Karpas-422 (cell line): ENCODE measurements around the gene CCL15. TPM values are rescaled to one million over a fixed set of nuclear protein-coding genes. Genes with fewer than 3 reads are reported as not detected.

Source experiments
- DNase-seq: peaks from one replicate; pipeline ENCODE4 v3.0.0-alpha.2; 2015
- H2AFZ ChIP-seq: fragments of 200-600 bp; sonication (generic); 2 replicates; pipeline ENCODE4 v1.6.1; 2014; ENCODE audit warnings: antibody characterized with exemption, low read length, mixed read lengths
- H3K27ac ChIP-seq: fragments of 200-600 bp; sonication (generic); 2 replicates; pipeline ENCODE4 v1.5.1; 2014; ENCODE audit warnings: mild to moderate bottlenecking, low read length, moderate library complexity
- H3K27me3 ChIP-seq: fragments of 200-600 bp; sonication (generic); 2 replicates; pipeline ENCODE4 v1.6.1; 2014; ENCODE audit warnings: low read length, mixed read lengths
- H3K36me3 ChIP-seq: fragments of 200-600 bp; sonication (generic); 2 replicates; pipeline ENCODE4 v1.6.1; 2014; ENCODE audit warnings: low read length, mixed read lengths; ENCODE audit not compliant: insufficient read depth
- H3K4me1 ChIP-seq: fragments of 200-600 bp; sonication (generic); 2 replicates; pipeline ENCODE4 v1.6.1; 2014; ENCODE audit warnings: mild to moderate bottlenecking, low read length, mixed read lengths
- H3K4me2 ChIP-seq: fragments of 200-600 bp; sonication (generic); 2 replicates; pipeline ENCODE4 v1.6.1; 2014; ENCODE audit warnings: low read length, low read depth, mild to moderate bottlenecking; ENCODE audit not compliant: poor library complexity, severe bottlenecking
- H3K4me3 ChIP-seq: fragments of 200-600 bp; sonication (generic); 2 replicates; pipeline ENCODE4 v1.5.1; 2014; ENCODE audit warnings: mild to moderate bottlenecking, antibody characterized with exemption, low read length, mixed read lengths
- H3K79me2 ChIP-seq: fragments of 200-600 bp; sonication (generic); 2 replicates; pipeline ENCODE4 v1.6.1; 2014; ENCODE audit warnings: mild to moderate bottlenecking, low read length, mixed read lengths
- H3K9ac ChIP-seq: fragments of 200-600 bp; sonication (generic); 2 replicates; pipeline ENCODE4 v1.6.0; 2014; ENCODE audit warnings: low read length
- H3K9me2 ChIP-seq: fragments of 200-600 bp; sonication (generic), shearing (Covaris generic); replicated peaks from 2 replicates; pipeline ENCODE4 v1.6.0; 2014; ENCODE audit warnings: mild to moderate bottlenecking, low read length, moderate library complexity; ENCODE audit not compliant: insufficient read depth
- H3K9me3 ChIP-seq: fragments of 300-700, 200-600 bp; sonication (generic); 2 replicates; pipeline ENCODE4 v1.6.1; 2014; ENCODE audit warnings: low read length, mixed read lengths
- H4K20me1 ChIP-seq: fragments of 200-600 bp; sonication (generic); 2 replicates; pipeline ENCODE4 v1.6.1; 2014; ENCODE audit warnings: mild to moderate bottlenecking, antibody characterized with exemption, low read length, low read depth; ENCODE audit not compliant: insufficient read depth
- total RNA-seq: library from RNA; depleted of rRNA; stranded (reverse); fragments of >200 nt; shearing (Covaris generic); gene quantifications from 2 replicates; pipeline ENCODE4 v1.2.3, GENCODE V29; 2014; ENCODE audit warnings: low replicate concordance; rRNA removed

Gene CCL15
- total RNA-seq, 1 experiment from 2014 or later, result not detected

DNA sequence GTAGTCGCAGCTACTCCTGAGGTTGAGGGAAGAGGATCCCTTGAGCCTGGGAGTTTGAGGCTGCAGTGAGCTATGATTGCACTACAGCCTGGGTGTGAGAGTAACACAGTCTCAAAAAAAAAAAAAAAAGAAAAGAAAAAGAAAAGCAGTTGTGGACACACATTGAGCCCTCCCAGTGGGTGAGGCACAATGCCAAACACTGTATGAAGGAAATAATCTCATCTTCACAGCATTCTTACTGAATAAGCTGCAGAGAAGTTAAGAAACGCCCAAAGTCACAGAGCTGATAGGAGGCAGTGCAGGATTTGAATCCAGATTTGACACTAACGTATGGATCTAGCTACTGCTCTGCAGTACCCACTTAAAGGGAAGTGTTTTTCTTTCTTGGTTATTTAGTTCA is 52.0 kb downstream of the CCL15 start:
- DNase-seq, result no peak
- Histone ChIP-seq H3K9me2 (no peaks in the 10 kb centered on the region), H2AFZ (no peak overlapping the region), H3K9me3 (no peaks in the 10 kb centered on the region), H3K4me1 (no peaks in the 10 kb centered on the region), H3K27ac (no peak overlapping the region), H4K20me1 (no peaks in the 10 kb centered on the region), H3K9ac (no peak overlapping the region), H3K4me2 (no peak overlapping the region), H3K27me3 (no peaks in the 10 kb centered on the region), H3K4me3 (no peak overlapping the region), H3K79me2 (no peaks in the 10 kb centered on the region), H3K36me3 (no peaks in the 10 kb centered on the region)

DNA sequence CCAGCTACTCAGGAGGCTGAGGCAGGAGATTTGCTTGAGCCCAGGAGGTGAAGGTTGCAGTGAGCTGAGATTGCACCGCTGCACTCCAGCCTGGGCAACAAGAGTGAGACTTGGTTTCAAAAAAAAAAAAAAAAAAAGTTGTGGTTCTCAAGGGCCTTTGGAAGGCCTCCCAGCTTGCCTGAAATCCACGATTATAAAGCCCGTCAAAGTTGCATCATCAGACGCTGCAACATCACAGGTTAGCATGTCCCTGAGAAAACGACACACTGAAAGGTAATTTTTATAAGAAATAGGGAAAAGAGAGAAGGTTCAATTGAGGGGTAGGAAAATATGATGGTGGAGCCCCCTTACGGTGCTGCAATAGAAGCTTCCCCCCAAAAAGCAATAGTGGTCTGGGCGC is 53.3 kb downstream of the CCL15 start:
- H3K27ac ChIP-seq, result no peak overlapping the region
- H3K9me2 ChIP-seq, result no peaks in the 10 kb centered on the region
- no peaks in the 10 kb centered on the region for H3K9me3 ChIP-seq
- H3K27me3 ChIP-seq, result no peaks in the 10 kb centered on the region
- H3K4me1 ChIP-seq, result no peaks in the 10 kb centered on the region
- no peak for DNase-seq
- H4K20me1 ChIP-seq, result no peaks in the 10 kb centered on the region
- H3K4me2 ChIP-seq, result no peak overlapping the region
- no peak overlapping the region for H3K4me3 ChIP-seq
- no peak overlapping the region for H3K9ac ChIP-seq
- no peaks in the 10 kb centered on the region for H3K79me2 ChIP-seq
- no peaks in the 10 kb centered on the region for H3K36me3 ChIP-seq
- no peak overlapping the region for H2AFZ ChIP-seq

Other genes with a start within 250 kb of the CCL15 start
- 0.07 TPM in 1 of 2 replicates, not detected in the other for gene GAS2L2, start 248.3 kb downstream of the CCL15 start, total RNA-seq
- not detected in 2 replicates for gene C17orf50, start 240.7 kb downstream of the CCL15 start, total RNA-seq
- not detected in 2 replicates for gene MMP28, start 205.9 kb downstream of the CCL15 start, total RNA-seq
- 67.2 and 90.7 TPM in 2 replicates for gene TAF15, start 192.1 kb downstream of the CCL15 start, total RNA-seq
- gene HEATR9, start 132.7 kb downstream of the CCL15 start, total RNA-seq, result not detected in 2 replicates
- gene CCL5, start 121.2 kb downstream of the CCL15 start, total RNA-seq, result not detected in 2 replicates
- gene RDM1, start 70.8 kb downstream of the CCL15 start, total RNA-seq, result 9.7 and 11.0 TPM in 2 replicates
- gene LYZL6, start 57.8 kb downstream of the CCL15 start, total RNA-seq, result not detected in 2 replicates
- not detected in 2 replicates for gene CCL16, start 20.1 kb downstream of the CCL15 start, total RNA-seq
- gene CCL14, start 14.8 kb downstream of the CCL15 start, total RNA-seq, result not detected in 2 replicates
- not detected in 2 replicates for gene CCL23, start 16.4 kb upstream of the CCL15 start, total RNA-seq
- gene CCL18, start 62.7 kb upstream of the CCL15 start, total RNA-seq, result not detected in 2 replicates
- gene CCL3, start 88.6 kb upstream of the CCL15 start, total RNA-seq, result 2.1 TPM in 1 of 2 replicates, not detected in the other
- 6.9 and 7.6 TPM in 2 replicates for gene CCL4, start 102.3 kb upstream of the CCL15 start, total RNA-seq
- gene TBC1D3B, start 175.1 kb upstream of the CCL15 start, total RNA-seq, result 0.63 and 3.6 TPM in 2 replicates
- 1.9 and 6.4 TPM in 2 replicates for gene CCL3L1, start 195.2 kb upstream of the CCL15 start, total RNA-seq
- 14.9 and 26.9 TPM in 2 replicates for gene CCL4L2, start 209.5 kb upstream of the CCL15 start, total RNA-seq